Esophagus muscularis mucosa (tissue), 4 donors: Measurements from ENCODE around the gene MTRF1.

ENCODE experiments used
- CTCF ChIP-seq, 3 experiments: fragments of 200-600 bp in 2 of 3; fragments of 450-650 bp in 1 of 3; sonication (generic) in 2 of 3; IDR thresholded peaks; one replicate each; pipeline ENCODE4 v1.5.1; 2017 to 2019; ENCODE audit warnings: antibody characterized with exemption in 3 of 3, mild to moderate bottlenecking in 2 of 3, moderate library complexity in 1 of 3
- EP300 ChIP-seq: sonication (generic); formaldehyde crosslinking; IDR thresholded peaks from one replicate; pipeline ENCODE4 v1.6.1; 2017; ENCODE audit warnings: antibody characterized with exemption
- POLR2A ChIP-seq: fragments of 450-650 bp; IDR thresholded peaks from one replicate; pipeline ENCODE4 v1.6.1; 2017; ENCODE audit warnings: antibody characterized with exemption, moderate library complexity, mild to moderate bottlenecking, low read depth
- POLR2AphosphoS5 ChIP-seq, 2 donors: sonication (generic); formaldehyde crosslinking; IDR thresholded peaks; one replicate each; pipeline ENCODE4 v1.6.1; 2017; ENCODE audit warnings: antibody characterized with exemption in 2 of 2

- TF ChIP-seq EP300 = no peak
- no peak for TF ChIP-seq CTCF (IDR thresholded peaks at IDR 0.05)
- no peak for TF ChIP-seq POLR2AphosphoS5 (IDR thresholded peaks at IDR 0.05)
- no peak for TF ChIP-seq POLR2A
Measured at GRCh38 chr13:41216160-41216559, 47.2 kb downstream of the MTRF1 start.
